HepG2 (cell line): Measurements from ENCODE around the gene NEURL1. TPM values are rescaled to one million over a fixed set of nuclear protein-coding genes. Genes with fewer than 3 reads are reported as not detected.

Source experiments
- ATAC-seq: fragments of 200-7000 bp; cut with Tn5 transposase; 3 replicates; pipeline ENCODE4 v1.9.1; 2020; ENCODE audit warnings: mild to moderate bottlenecking, moderate library complexity
- BruUV-seq: library from RNA; stranded (reverse); fragments of 400-500 nt; replicated peaks from 2 replicates; lab custom pipeline; 2021; lab: Mats Ljungman, UMichigan
- CTCF ChIA-PET: fragments of 300-600 bp; formaldehyde crosslinking; extraction: SDS; loops from one replicate; lab custom pipeline; 2021; ENCODE audit warnings: low total read pairs, inconsistent platforms, low intra/inter-chr PET ratio; lab: Yijun Ruan, JAX
- POLR2A ChIA-PET: fragments of 350-600 bp; sonication (Branson Sonifier 250); formaldehyde crosslinking; loops from one replicate; lab custom pipeline; 2020; ENCODE audit warnings: antibody characterized with exemption, inconsistent platforms; lab: Yijun Ruan, JAX
- DNase-seq: peaks from one replicate; pipeline ENCODE4 v3.0.0-alpha.2; 2015; ENCODE audit warnings: low spot score
- FAIRE-seq: peaks from 3 replicates; lab custom pipeline; 2011; peaks lifted over from hg19 to GRCh38; lab: Jason Lieb, UNC
- H2AFZ ChIP-seq: one replicate; pipeline ENCODE4 v1.6.1; 2011; ENCODE audit warnings: low read length, inconsistent platforms
- H3K27ac ChIP-seq: fragments of 300-600 bp; 3 replicates; pipeline ENCODE4 v1.8.0; 2011; ENCODE audit warnings: mixed run types, mild to moderate bottlenecking, mixed read lengths, low read length, inconsistent platforms; ENCODE audit not compliant: insufficient read depth; ENCODE audit errors: extremely low read length
- H3K27me3 ChIP-seq, 2 experiments: fragments of 200-600 bp in 1 of 2; 2 replicates in 1 of 2; 3 replicates in 1 of 2; pipeline versions ENCODE4 v1.6.0 to v1.8.0; 2011; ENCODE audit warnings: low read length in 2 of 2, mild to moderate bottlenecking in 2 of 2, moderate library complexity in 2 of 2, inconsistent platforms in 1 of 2; ENCODE audit not compliant: insufficient read depth in 2 of 2, control insufficient read depth in 1 of 2
- H3K36me3 ChIP-seq, 2 experiments: fragments of 200-600 bp in 1 of 2; replicated peaks in 1 of 2; 2 replicates in 1 of 2; 3 replicates in 1 of 2; pipeline versions ENCODE4 v1.5.1 to v1.8.0; 2011; ENCODE audit warnings: low read length in 2 of 2, inconsistent platforms in 1 of 2; ENCODE audit not compliant: insufficient read depth in 2 of 2, control insufficient read depth in 1 of 2
- H3K4me1 ChIP-seq: 2 replicates; pipeline ENCODE4 v1.5.1; 2012; ENCODE audit warnings: low read length, inconsistent platforms; ENCODE audit not compliant: insufficient read depth
- H3K4me2 ChIP-seq: 2 replicates; pipeline ENCODE4 v1.6.0; 2011; ENCODE audit warnings: low read depth, low read length, inconsistent platforms
- H3K4me3 ChIP-seq, 3 experiments: fragments of 200-600 bp in 1 of 3; sonication (generic), shearing (Covaris generic) in 1 of 3; replicated peaks in 1 of 3; 2 replicates each; pipeline ENCODE4 v1.5.1; 2011 to 2016; ENCODE audit warnings: low read length in 3 of 3, inconsistent platforms in 2 of 3, low read depth in 2 of 3, mild to moderate bottlenecking in 2 of 3, control low read depth in 1 of 3, mixed read lengths in 1 of 3; ENCODE audit not compliant: insufficient read depth in 1 of 3
- H3K79me2 ChIP-seq: one replicate; pipeline ENCODE4 v1.6.1; 2011; ENCODE audit warnings: low read length, inconsistent platforms; ENCODE audit not compliant: insufficient read depth
- H3K9ac ChIP-seq: 2 replicates; pipeline ENCODE4 v1.6.0; 2011; ENCODE audit warnings: mild to moderate bottlenecking, low read depth, low read length, inconsistent platforms; ENCODE audit not compliant: insufficient read depth
- H3K9me3 ChIP-seq: 2 replicates; pipeline ENCODE4 v1.5.1; 2012; ENCODE audit warnings: mild to moderate bottlenecking, low read length
- H4K20me1 ChIP-seq: 2 replicates; pipeline ENCODE4 v1.6.0; 2011; ENCODE audit warnings: inconsistent platforms, mild to moderate bottlenecking, low read length, moderate library complexity; ENCODE audit not compliant: insufficient read depth
- IRF2 ChIP-seq: IDR thresholded peaks from 2 replicates; pipeline ENCODE4 v1.6.1; 2018; ENCODE audit warnings: missing genetic modification reagents, missing compliant biosample characterization
- ZFX ChIP-seq: sonication (generic); formaldehyde crosslinking; IDR thresholded peaks from 2 replicates; pipeline ENCODE4 v1.4.0; 2020; ENCODE audit warnings: mild to moderate bottlenecking, low read depth, missing genetic modification reagents, moderate library complexity
- ZNF20 ChIP-seq: sonication (generic); formaldehyde crosslinking; IDR thresholded peaks from 2 replicates; pipeline ENCODE4 v1.4.0; 2020; ENCODE audit warnings: mild to moderate bottlenecking, moderate library complexity, missing genetic modification reagents
- ZNF792 ChIP-seq: IDR thresholded peaks from 2 replicates; pipeline ENCODE4 v1.6.1; 2016
- WGBS: methylation state at CpG from one replicate; pipeline ENCODE4 v1.1.6; 2017; ENCODE audit warnings: low lambda C conversion rate; 5-methylcytosine and 5-hydroxymethylcytosine counted together
- in situ Hi-C: cut with HindIII; loops from 2 replicates; pipeline ENCODE4 v1.10.0; 2017; ENCODE audit warnings: low pct_unique_long_range_greater_than_20kb; ENCODE audit not compliant: extremely low pct_ligation_motif_present
- intact Hi-C: fragments of 100-400 bp; cut with micrococcal nuclease; formaldehyde crosslinking; loops from one replicate; pipeline ENCODE4 v1.10.0; 2022; ENCODE audit not compliant: unreplicated experiment
- polyA plus RNA-seq, 8 experiments: library from polyadenylated mRNA; depleted of rRNA in 3 of 8; stranded (reverse) in 7 of 8; unstranded in 1 of 8; fragments of >200 nt; fragmentation: Illumina TruSeq in 4 of 8; extraction: Trizol in 4 of 8; gene quantifications; 2 replicates each; pipeline versions ENCODE4 v1.2.1 to v1.2.3, GENCODE V29; 2011 to 2016; ENCODE audit warnings: low read depth in 4 of 8, missing spikeins in 1 of 8, mixed read lengths in 1 of 8; ENCODE audit not compliant: insufficient read depth in 1 of 8
- total RNA-seq, 5 experiments: library from RNA; depleted of rRNA; stranded (reverse); fragments of >200 nt; fragmentation: Illumina TruSeq; extraction: Trizol; gene quantifications; 2 replicates each; pipeline ENCODE4 v1.2.3, GENCODE V29; 2016; ENCODE audit warnings: low read depth in 1 of 5
- TF ChIP-seq, protein P1 (sequence below): sonication (generic); formaldehyde crosslinking; IDR thresholded peaks from 2 replicates; pipeline ENCODE4 v1.9.0; 2021; ENCODE audit warnings: missing genetic modification reagents, borderline replicate concordance

The NEURL1 gene
- total and polyA plus RNA-seq, 2 of the 13 experiments (the other 11 are each of a cell fraction or from before 2014, with no cell fraction given), result not detected

DNA sequence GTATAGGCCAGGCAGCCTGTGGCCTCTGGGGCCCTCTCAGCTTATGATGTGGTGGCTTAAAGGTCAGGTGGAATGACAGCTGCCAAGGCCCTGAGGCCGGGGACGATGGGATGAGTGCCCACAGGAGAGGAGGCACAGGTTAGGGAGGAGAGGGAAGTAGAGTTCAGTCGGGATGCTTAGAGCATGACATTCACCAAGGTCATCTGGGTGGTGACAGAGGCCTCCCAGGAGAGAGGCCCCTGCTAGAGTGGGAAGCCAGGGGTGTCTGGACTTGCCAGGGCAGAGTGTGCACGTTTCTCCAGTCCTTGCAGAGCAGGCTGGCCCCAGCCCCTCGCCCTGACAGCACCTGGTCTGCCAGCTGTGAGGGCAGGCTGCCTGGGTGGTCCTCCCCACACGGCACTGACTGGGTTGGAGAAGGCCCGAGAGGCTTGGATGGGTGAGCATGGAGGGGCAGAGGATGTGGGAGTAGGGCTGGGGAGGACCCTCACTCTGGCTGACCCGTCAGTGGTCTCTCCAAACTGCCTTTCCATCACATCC, 36.3 kb upstream of the NEURL1 start:
- Histone ChIP-seq H3K4me3 (no peak overlapping the region), H3K79me2 (no peaks in the 10 kb centered on the region), H3K36me3 (no peaks in the 10 kb centered on the region), H3K27ac (no peak overlapping the region), H3K9me3 (no peaks in the 10 kb centered on the region)
- POLR2A ChIA-PET, result no interaction called here
- DNase-seq (no peak), FAIRE-seq (no peak), ATAC-seq (peak; percentile 13; the same call in 2 of the 3 replicates)
- BruUV-seq, result no TSS peak
- TF ChIP-seq ZNF20 (CRISPR knock-in tag) (no peak), ZNF792 (CRISPR knock-in tag) (no peak), ZFX (CRISPR knock-in tag) (peak; percentile 12; the same call in 1 of the 2 replicates), IRF2 (CRISPR knock-in tag) (no peak)
- TF ChIP-seq, protein P1, sequence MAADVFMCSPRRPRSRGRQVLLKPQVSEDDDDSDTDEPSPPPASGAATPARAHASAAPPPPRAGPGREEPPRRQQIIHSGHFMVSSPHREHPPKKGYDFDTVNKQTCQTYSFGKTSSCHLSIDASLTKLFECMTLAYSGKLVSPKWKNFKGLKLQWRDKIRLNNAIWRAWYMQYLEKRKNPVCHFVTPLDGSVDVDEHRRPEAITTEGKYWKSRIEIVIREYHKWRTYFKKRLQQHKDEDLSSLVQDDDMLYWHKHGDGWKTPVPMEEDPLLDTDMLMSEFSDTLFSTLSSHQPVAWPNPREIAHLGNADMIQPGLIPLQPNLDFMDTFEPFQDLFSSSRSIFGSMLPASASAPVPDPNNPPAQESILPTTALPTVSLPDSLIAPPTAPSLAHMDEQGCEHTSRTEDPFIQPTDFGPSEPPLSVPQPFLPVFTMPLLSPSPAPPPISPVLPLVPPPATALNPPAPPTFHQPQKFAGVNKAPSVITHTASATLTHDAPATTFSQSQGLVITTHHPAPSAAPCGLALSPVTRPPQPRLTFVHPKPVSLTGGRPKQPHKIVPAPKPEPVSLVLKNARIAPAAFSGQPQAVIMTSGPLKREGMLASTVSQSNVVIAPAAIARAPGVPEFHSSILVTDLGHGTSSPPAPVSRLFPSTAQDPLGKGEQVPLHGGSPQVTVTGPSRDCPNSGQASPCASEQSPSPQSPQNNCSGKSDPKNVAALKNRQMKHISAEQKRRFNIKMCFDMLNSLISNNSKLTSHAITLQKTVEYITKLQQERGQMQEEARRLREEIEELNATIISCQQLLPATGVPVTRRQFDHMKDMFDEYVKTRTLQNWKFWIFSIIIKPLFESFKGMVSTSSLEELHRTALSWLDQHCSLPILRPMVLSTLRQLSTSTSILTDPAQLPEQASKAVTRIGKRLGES (CRISPR knock-in tag), result no peak
- TF ChIP-seq, all 625 proteins: peak for 1
- no peak overlapping the region for H3K4me2 ChIP-seq
- peaks cover 1 to 27% of the 10 kb centered on the region in 2 experiments for H3K27me3 ChIP-seq
- no peak overlapping the region for H2AFZ ChIP-seq
- in situ Hi-C loops, result no loop called here
- CTCF ChIA-PET, result no interaction called here
- no peaks in the 10 kb centered on the region for H4K20me1 ChIP-seq
- intact Hi-C loops, result no loop called here
- 3% methylated on average over 3 of the region's 8 CpGs for WGBS
- peaks cover 25% of the 10 kb centered on the region for H3K4me1 ChIP-seq
- no peak overlapping the region for H3K9ac ChIP-seq
